DMS53 treated with DMSO at 0.1 percent for 48 hours (cell line): Measurements from ENCODE around the gene CORO7.

Source experiments
- DNase-seq: peaks from one replicate; lab custom pipeline; 2025; ENCODE audit not compliant: unreplicated experiment; lab: John Stamatoyannopoulos, UW

The CORO7 gene

DNA sequence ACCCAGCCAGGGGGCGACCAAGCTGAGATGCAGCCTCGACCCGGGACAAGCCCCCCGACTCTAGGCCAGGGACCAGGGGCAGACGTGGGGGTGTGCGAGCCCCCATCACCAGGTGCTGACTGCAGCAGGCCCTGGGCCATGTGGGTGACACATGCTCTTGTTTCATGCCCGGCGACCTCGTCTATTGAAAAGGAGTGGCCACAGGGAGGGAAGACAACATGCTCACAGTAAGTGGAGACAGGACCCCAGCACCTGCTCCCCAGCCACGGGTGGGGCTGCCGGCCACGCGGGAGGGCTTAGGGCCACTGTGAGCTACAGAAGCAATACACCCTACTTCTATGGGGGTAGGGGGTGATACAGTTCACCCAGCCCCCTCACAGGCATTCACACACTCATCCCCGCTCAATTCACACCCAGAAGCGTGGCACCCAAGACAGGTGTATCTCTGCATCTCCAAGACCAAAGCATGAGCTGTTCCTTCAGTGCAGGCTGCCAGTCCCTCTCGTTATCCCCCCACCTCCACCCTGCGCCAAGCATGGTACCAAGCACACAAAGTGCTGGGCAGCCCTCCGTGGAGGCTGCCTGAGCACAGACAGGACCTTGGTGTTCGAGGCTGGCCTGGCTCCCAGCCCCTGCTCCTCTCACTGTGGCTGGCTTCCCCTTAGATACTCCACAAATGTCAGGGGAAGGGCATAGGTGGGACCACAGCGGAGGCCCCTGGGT is 31.2 kb downstream of the CORO7 start:
- DNase-seq, result no peak

- DNase-seq, result no peak
These were observed 31.9 kb downstream of the CORO7 start for GRCh38 chr16:4384509-4384942.

DNA sequence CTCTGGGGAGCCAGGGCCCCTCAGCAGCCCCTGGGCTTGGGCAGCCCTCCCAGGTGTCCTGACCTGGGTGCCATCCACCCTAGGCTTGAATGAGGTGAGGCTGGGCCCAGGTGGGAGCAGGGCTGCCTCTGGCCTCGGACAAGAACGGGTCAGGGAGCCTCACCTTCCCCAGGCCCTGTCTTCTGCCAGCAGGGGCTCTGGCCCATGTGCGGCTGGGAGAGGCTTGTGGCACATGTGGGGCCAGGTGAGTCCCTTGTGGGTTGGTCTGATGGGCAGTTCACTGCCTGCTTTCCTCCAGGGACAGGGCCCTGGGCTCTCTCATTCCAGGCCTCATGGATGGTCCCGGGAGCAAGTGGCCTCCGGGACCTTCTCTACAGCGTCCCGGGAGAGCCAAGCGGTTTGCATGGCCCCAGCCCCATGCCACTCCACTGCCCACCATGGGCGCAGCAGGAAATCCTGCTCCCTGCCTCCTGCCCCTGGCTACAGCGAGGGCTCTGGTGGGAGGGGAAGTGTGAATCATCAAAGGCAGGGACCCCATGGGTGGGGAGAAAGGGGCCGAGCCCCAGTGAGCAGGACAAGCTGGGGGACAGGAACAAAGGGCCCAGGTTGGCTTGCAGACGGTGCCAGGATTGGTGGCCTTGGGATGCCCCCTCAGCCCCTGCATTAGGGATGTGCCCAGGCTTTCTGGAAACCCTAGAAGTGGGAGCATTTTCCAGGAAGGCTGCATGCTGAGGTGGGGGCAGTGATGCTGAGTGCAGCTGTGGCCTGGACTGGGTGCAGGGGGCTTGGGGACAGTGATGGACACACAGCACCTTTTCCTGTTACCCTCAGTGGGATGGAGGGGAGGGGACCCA is 32.6 kb downstream of the CORO7 start:
- DNase-seq, result no peak

DNA sequence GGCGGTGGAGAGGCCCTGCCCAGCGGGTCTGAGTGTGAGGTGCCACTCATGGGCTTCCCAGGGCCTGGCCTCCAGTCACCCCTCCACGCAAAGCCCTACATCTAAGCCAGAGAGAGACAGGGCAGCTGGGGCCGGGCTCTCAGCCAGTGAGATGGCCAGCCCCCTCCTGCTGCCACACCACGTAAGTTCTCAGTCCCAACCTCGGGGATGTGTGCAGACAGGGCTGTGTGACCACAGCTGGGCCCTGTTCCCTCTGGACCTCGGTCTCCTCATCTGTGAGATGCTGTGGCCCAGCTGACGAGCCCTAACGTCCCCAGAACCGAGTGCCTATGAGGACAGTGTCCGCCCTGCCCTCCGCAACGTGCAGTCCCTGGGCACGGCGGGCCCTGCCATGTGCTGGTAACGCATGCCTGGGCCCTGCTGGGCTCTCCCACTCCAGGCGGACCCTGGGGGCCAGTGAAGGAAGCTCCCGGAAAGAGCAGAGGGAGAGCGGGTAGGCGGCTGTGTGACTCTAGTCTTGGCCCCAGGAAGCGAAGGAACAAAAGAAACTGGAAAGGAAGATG is 33.5 kb downstream of the CORO7 start:
- no peak for DNase-seq

- DNase-seq, result no peak
These were observed 34.2 kb downstream of the CORO7 start for GRCh38 chr16:4381935-4382794.

DNA sequence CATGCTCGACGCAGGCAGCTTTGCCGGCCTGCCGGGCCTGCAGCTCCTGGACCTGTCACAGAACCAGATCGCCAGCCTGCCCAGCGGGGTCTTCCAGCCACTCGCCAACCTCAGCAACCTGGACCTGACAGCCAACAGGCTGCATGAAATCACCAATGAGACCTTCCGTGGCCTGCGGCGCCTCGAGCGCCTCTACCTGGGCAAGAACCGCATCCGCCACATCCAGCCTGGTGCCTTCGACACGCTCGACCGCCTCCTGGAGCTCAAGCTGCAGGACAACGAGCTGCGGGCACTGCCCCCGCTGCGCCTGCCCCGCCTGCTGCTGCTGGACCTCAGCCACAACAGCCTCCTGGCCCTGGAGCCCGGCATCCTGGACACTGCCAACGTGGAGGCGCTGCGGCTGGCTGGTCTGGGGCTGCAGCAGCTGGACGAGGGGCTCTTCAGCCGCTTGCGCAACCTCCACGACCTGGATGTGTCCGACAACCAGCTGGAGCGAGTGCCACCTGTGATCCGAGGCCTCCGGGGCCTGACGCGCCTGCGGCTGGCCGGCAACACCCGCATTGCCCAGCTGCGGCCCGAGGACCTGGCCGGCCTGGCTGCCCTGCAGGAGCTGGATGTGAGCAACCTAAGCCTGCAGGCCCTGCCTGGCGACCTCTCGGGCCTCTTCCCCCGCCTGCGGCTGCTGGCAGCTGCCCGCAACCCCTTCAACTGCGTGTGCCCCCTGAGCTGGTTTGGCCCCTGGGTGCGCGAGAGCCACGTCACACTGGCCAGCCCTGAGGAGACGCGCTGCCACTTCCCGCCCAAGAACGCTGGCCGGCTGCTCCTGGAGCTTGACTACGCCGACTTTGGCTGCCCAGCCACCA is 35.1 kb downstream of the CORO7 start:
- no peak for DNase-seq

DNA sequence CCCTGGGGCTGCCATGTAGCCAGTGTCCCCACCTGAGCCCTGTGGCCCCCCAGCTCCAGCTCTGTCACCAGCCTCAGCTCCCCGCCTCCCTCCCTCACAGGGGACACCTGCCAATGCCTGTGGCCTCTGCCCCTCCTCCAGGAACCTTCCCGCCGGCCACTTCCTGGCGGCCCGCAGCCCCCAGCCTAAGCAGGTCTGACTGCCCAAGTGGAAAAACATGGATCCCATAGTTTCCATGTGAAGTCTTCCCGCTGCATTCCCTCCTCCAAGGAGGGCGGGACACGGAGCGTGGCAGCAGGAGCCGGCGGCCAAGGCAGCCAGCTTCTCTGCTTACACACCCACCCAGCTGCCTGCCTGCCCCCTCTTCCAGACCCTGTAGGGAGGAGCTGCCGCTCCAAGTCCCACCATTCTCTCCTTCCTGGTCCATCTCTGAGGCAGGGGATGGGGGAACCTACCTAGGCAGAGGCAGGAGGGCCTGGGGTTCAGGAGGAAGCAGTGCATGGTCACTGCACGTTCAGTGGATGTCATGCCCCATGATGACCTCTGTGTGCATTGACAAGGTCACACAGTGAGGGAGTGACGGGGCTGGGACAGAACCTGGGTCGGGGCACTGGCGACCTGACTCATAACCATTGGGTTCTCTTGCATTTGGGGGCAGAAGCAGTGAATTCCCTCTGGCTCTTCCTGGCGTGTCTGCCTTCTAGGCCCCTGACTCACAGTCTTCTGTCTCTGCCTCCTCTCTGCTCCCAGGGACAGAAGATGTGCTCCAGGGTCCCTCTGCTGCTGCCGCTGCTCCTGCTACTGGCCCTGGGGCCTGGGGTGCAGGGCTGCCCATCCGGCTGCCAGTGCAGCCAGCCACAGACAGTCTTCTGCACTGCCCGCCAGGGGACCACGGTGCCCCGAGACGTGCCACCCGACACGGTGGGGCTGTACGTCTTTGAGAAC is 36.0 kb downstream of the CORO7 start:
- no peak for DNase-seq

DNA sequence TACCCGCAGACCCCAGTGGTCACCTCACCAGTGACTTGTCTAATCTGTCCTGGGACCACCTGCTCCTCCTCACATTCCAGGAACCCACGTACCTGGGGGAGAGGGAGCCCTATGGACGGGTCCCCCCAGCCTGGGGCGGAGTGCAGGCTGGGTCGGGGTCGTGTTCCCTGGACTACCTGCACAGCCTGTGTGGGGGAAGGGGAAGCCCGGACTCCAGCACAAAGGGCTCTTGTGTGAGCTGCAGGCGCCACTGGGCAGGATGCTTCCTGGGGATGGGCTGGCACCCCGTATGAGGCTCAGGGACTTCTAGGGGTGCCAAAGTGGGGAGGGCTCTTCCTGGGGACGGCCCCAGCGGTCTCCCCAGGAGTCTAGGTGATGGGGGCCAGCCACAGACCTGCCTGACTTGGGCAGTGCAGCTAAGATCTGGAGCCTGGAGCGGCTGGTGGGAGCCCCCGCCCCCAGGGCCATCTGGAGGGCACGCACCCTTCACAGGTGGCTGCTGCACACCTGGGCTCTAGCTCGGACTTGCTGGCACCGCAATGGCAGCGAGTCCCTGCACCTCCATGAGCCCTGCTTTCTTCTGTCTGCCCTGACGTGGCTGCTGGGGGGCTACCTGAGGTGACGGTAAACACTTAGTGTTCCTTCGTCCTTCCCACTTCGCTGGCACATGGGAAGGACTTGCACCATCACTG is 37.3 kb downstream of the CORO7 start:
- no peak for DNase-seq

DNA sequence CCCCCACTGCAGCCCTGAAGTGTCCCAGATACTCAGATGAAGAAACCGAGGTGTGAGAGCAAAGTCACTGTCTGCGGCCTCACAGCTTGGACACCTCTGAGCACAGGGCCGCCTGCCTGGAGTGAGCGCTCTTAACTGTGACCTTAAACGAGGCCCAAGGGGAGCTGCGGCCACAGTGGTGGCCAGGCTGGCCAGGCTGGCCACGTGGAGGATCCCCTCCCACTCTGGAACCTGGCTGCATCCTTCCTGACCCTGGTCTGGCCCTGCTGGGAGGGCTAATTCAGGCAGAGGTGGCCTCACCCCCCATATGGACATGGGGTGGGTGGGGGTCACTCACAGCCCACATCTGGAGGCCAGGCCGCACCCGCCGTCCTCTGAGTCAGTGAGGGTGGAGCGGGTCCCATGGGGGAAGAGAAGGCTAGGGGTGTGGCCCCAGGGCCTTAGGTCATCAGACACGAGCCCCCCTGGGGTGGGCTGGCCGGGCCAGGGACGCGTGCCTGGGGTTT is 38.2 kb downstream of the CORO7 start:
- DNase-seq, result no peak

DNA sequence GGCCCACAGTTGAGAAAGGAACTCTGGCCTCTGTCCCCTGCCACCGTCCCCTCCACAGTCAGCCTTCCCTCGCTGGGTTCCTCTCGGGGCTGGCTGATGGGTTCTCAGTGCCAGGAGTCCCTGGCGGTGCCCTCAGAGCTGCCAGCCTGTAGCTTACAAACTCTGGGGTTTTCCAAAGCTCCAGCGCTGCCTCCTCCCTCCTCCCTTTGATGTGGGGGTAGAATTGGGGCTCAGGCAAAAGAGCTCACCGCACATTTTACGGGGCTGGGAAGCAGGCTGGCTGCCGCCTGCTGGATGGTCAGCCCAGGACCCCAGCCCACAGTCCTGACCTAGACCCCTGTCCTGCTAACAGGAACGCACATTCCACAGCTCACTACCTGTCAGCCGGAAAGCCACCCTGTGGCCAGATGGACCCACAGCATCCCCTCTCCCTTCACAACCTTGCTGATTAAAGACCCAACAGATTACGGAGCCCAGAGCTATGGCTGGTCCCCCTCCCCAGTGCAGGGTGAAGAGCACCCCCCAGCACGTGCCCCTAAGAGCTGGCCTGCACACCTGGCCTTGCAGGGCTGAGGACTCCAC is 38.7 kb downstream of the CORO7 start:
- no peak for DNase-seq

GRCh38 chr16:4376893-4377572 is 39.4 kb downstream of the CORO7 start:
- DNase-seq, result no peak

- DNase-seq, result no peak
These were observed 40.1 kb downstream of the CORO7 start for GRCh38 chr16:4376126-4376892.

GRCh38 chr16:4375717-4376116 is 40.7 kb downstream of the CORO7 start:
- no peak for DNase-seq

GRCh38 chr16:4373909-4374742 is 42.3 kb downstream of the CORO7 start:
- DNase-seq, result no peak

GRCh38 chr16:4373356-4373908 is 43.0 kb downstream of the CORO7 start:
- DNase-seq, result no peak
